Head of caudate nucleus (tissue), 42 donors: Measurements from ENCODE around the gene POLE3.
A peak's percentile ranks its signal among the peaks of the same experiment; 100 is the strongest.

Source experiments
- DNase-seq, 42 donors: peaks; one replicate each; pipeline versions ENCODE4 v3.0.0 to v3.0.0-alpha.2; 2020 to 2021; ENCODE audit warnings: mixed read lengths in 7 of 42
- intact Hi-C: fragments of 100-400 bp; cut with DNase I; formaldehyde crosslinking; loops from one replicate; pipeline ENCODE4 v1.15.0; 2022

The POLE3 gene

DNA sequence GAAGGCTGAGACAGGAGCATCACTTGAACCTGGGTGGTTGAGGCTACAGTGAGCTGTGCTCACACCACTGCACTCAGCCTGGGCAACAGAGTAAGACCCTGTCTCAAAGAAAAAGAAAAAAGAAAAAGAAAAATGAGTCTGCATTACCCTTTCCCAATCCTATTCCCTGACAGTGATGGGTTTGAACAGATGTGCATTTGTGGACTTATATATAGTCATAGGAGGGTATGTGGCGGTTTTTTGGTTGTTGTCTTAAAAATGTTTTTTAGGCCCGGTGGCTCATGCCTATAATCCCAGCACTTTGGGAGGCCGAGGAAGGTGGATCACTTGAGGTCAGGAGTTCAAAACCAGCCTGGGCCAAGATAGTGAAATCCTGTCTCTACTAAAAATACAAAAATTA is 47.1 kb downstream of the POLE3 start:
- intact Hi-C loops: no loop called here
- DNase-seq: no peak

- peak in 32 of 42 donors; percentile 26 to 82 (median 56) for DNase-seq
- intact Hi-C loops: no loop called here
These were observed 49.0 kb downstream of the POLE3 start for GRCh38 chr9:113361304-113362018.

DNA sequence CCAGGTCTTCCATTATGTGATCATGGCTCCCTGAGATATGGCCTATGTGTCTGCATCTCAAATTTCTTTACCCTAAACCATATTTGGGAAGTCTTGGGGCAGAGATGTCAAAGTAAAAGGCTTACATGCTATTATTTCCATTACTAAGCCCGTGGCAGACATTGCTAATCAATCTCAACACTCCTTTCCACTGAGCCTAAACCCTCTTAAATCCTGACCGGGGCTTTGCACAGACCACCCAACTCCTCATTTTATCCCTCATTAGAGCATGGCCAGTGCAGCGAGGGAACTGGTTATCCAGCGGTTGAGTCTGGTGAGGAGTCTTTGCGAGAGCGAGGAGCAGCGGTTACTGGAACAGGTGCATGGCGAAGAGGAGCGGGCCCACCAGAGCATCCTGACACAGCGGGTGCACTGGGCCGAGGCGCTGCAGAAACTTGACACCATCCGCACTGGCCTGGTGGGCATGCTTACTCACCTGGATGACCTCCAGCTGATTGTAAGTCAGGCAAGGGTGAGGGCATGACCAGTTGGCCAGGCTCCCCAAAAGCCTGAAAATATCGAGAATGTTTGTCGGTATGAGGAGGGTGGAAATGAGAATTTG is 50.1 kb downstream of the POLE3 start:
- intact Hi-C loops: no loop called here

GRCh38 chr9:113359385-113359784 is 51.1 kb downstream of the POLE3 start:
- DNase-seq: peak in 2 of 42 donors; percentile 12 to 29
- intact Hi-C loops: no loop called here

More for the DNA sequence above, 50.1 kb downstream of the POLE3 start:
- peak in 2 of 42 donors; percentile 6 to 31 for DNase-seq
